HepG2 (cell line): ENCODE results near the gene PRCD. TPM values are rescaled to one million over a fixed set of nuclear protein-coding genes. Genes with fewer than 3 reads are reported as not detected.

Source experiments
- ATAC-seq: fragments of 200-7000 bp; cut with Tn5 transposase; 3 replicates; pipeline ENCODE4 v1.9.1; 2020; ENCODE audit warnings: mild to moderate bottlenecking, moderate library complexity
- BruUV-seq: library from RNA; stranded (reverse); fragments of 400-500 nt; replicated peaks from 2 replicates; lab custom pipeline; 2021; lab: Mats Ljungman, UMichigan
- CTCF ChIA-PET: fragments of 300-600 bp; formaldehyde crosslinking; extraction: SDS; loops from one replicate; lab custom pipeline; 2021; ENCODE audit warnings: low total read pairs, inconsistent platforms, low intra/inter-chr PET ratio; lab: Yijun Ruan, JAX
- POLR2A ChIA-PET: fragments of 350-600 bp; sonication (Branson Sonifier 250); formaldehyde crosslinking; loops from one replicate; lab custom pipeline; 2020; ENCODE audit warnings: antibody characterized with exemption, inconsistent platforms; lab: Yijun Ruan, JAX
- DNase-seq: peaks from one replicate; pipeline ENCODE4 v3.0.0-alpha.2; 2015; ENCODE audit warnings: low spot score
- FAIRE-seq: peaks from 3 replicates; lab custom pipeline; 2011; peaks lifted over from hg19 to GRCh38; lab: Jason Lieb, UNC
- H2AFZ ChIP-seq: one replicate; pipeline ENCODE4 v1.6.1; 2011; ENCODE audit warnings: low read length, inconsistent platforms
- H3K27ac ChIP-seq: fragments of 300-600 bp; 3 replicates; pipeline ENCODE4 v1.8.0; 2011; ENCODE audit warnings: mixed run types, mild to moderate bottlenecking, mixed read lengths, low read length, inconsistent platforms; ENCODE audit not compliant: insufficient read depth; ENCODE audit errors: extremely low read length
- H3K27me3 ChIP-seq, 2 experiments: fragments of 200-600 bp in 1 of 2; 2 replicates in 1 of 2; 3 replicates in 1 of 2; pipeline versions ENCODE4 v1.6.0 to v1.8.0; 2011; ENCODE audit warnings: low read length in 2 of 2, mild to moderate bottlenecking in 2 of 2, moderate library complexity in 2 of 2, inconsistent platforms in 1 of 2; ENCODE audit not compliant: insufficient read depth in 2 of 2, control insufficient read depth in 1 of 2
- H3K36me3 ChIP-seq, 2 experiments: fragments of 200-600 bp in 1 of 2; replicated peaks in 1 of 2; 2 replicates in 1 of 2; 3 replicates in 1 of 2; pipeline versions ENCODE4 v1.5.1 to v1.8.0; 2011; ENCODE audit warnings: low read length in 2 of 2, inconsistent platforms in 1 of 2; ENCODE audit not compliant: insufficient read depth in 2 of 2, control insufficient read depth in 1 of 2
- H3K4me1 ChIP-seq: 2 replicates; pipeline ENCODE4 v1.5.1; 2012; ENCODE audit warnings: low read length, inconsistent platforms; ENCODE audit not compliant: insufficient read depth
- H3K4me2 ChIP-seq: 2 replicates; pipeline ENCODE4 v1.6.0; 2011; ENCODE audit warnings: low read depth, low read length, inconsistent platforms
- H3K4me3 ChIP-seq, 3 experiments: fragments of 200-600 bp in 1 of 3; sonication (generic), shearing (Covaris generic) in 1 of 3; replicated peaks in 1 of 3; 2 replicates each; pipeline ENCODE4 v1.5.1; 2011 to 2016; ENCODE audit warnings: low read length in 3 of 3, inconsistent platforms in 2 of 3, low read depth in 2 of 3, mild to moderate bottlenecking in 2 of 3, control low read depth in 1 of 3, mixed read lengths in 1 of 3; ENCODE audit not compliant: insufficient read depth in 1 of 3
- H3K79me2 ChIP-seq: one replicate; pipeline ENCODE4 v1.6.1; 2011; ENCODE audit warnings: low read length, inconsistent platforms; ENCODE audit not compliant: insufficient read depth
- H3K9ac ChIP-seq: 2 replicates; pipeline ENCODE4 v1.6.0; 2011; ENCODE audit warnings: mild to moderate bottlenecking, low read depth, low read length, inconsistent platforms; ENCODE audit not compliant: insufficient read depth
- H3K9me3 ChIP-seq: 2 replicates; pipeline ENCODE4 v1.5.1; 2012; ENCODE audit warnings: mild to moderate bottlenecking, low read length
- H4K20me1 ChIP-seq: 2 replicates; pipeline ENCODE4 v1.6.0; 2011; ENCODE audit warnings: inconsistent platforms, mild to moderate bottlenecking, low read length, moderate library complexity; ENCODE audit not compliant: insufficient read depth
- ATF2 ChIP-seq: sonication (generic); formaldehyde crosslinking; IDR thresholded peaks from 2 replicates; pipeline ENCODE4 v1.4.0; 2020; ENCODE audit warnings: missing genetic modification reagents
- BORCS8-MEF2B ChIP-seq: sonication (generic); formaldehyde crosslinking; IDR thresholded peaks from 2 replicates; pipeline ENCODE4 v1.8.0; 2022; ENCODE audit warnings: mild to moderate bottlenecking, missing genetic modification reagents
- CEBPB ChIP-seq: IDR thresholded peaks from 2 replicates; pipeline ENCODE4 v1.6.1; 2011; ENCODE audit warnings: low read depth, low read length, improper control_type of control experiment, borderline replicate concordance
- KDM1A ChIP-seq: IDR thresholded peaks from 2 replicates; pipeline ENCODE4 v1.6.1; 2016; ENCODE audit warnings: missing compliant biosample characterization
- LCORL ChIP-seq, 2 experiments: fragments of 450-650 bp in 1 of 2; sonication (generic) in 1 of 2; formaldehyde crosslinking in 1 of 2; IDR thresholded peaks; 2 replicates each; pipeline versions ENCODE4 v1.5.0 to v1.6.1; 2017 to 2020; ENCODE audit warnings: antibody characterized with exemption in 1 of 2, missing genetic modification reagents in 1 of 2
- MYPOP ChIP-seq: sonication (generic); formaldehyde crosslinking; IDR thresholded peaks from 2 replicates; pipeline ENCODE4 v1.8.1; 2023; ENCODE audit warnings: mild to moderate bottlenecking, moderate library complexity, missing genetic modification reagents
- PCBP2 ChIP-seq: fragments of 200-400 bp; formaldehyde crosslinking; optimal IDR thresholded peaks from 2 replicates; pipeline ENCODE3; 2018; ENCODE audit warnings: low read length, low read depth; ENCODE audit not compliant: poor library complexity, severe bottlenecking
- POGZ ChIP-seq: sonication (generic); formaldehyde crosslinking; IDR thresholded peaks from 2 replicates; pipeline ENCODE4 v1.4.0; 2020; ENCODE audit warnings: mild to moderate bottlenecking, missing genetic modification reagents
- RARA ChIP-seq: IDR thresholded peaks from 2 replicates; pipeline ENCODE4 v1.6.1; 2016; ENCODE audit warnings: missing genetic modification reagents, missing compliant biosample characterization
- SOX13 ChIP-seq, 3 experiments: fragments of 450-650 bp in 1 of 3; sonication (generic) in 1 of 3; formaldehyde crosslinking in 1 of 3; IDR thresholded peaks in 2 of 3; conservative IDR thresholded peaks in 1 of 3; 2 replicates each; pipeline versions ENCODE4 v1.5.0 to v1.6.1; 2016 to 2020; ENCODE audit warnings: antibody characterized with exemption in 1 of 3, mild to moderate bottlenecking in 1 of 3, missing compliant biosample characterization in 1 of 3, missing genetic modification reagents in 1 of 3, moderate library complexity in 1 of 3
- SRY ChIP-seq: sonication (generic); formaldehyde crosslinking; IDR thresholded peaks from 2 replicates; pipeline ENCODE4 v1.8.0; 2022; ENCODE audit warnings: mild to moderate bottlenecking, missing genetic modification reagents
- ZBTB25 ChIP-seq: IDR thresholded peaks from 2 replicates; pipeline ENCODE4 v1.6.1; 2018; ENCODE audit warnings: missing genetic modification reagents
- ZBTB3 ChIP-seq: sonication (generic); formaldehyde crosslinking; IDR thresholded peaks from 2 replicates; pipeline ENCODE4 v1.4.0; 2020; ENCODE audit warnings: low read depth, mild to moderate bottlenecking, moderate library complexity, missing genetic modification reagents, borderline replicate concordance
- ZMYM3 ChIP-seq: sonication (generic); formaldehyde crosslinking; IDR thresholded peaks from 2 replicates; pipeline ENCODE4 v1.5.1; 2020; ENCODE audit warnings: mild to moderate bottlenecking, missing genetic modification reagents
- ZNF124 ChIP-seq: sonication (generic); formaldehyde crosslinking; IDR thresholded peaks from 2 replicates; pipeline ENCODE4 v1.4.0; 2020; ENCODE audit warnings: missing genetic modification reagents
- ZNF335 ChIP-seq: sonication (generic); formaldehyde crosslinking; IDR thresholded peaks from 2 replicates; pipeline ENCODE4 v1.4.0; 2020; ENCODE audit warnings: missing genetic modification reagents
- ZNF746 ChIP-seq: sonication (generic); formaldehyde crosslinking; IDR thresholded peaks from 2 replicates; pipeline ENCODE4 v1.8.0; 2022; ENCODE audit warnings: mild to moderate bottlenecking, missing genetic modification reagents
- ZNF747 ChIP-seq: sonication (generic); formaldehyde crosslinking; IDR thresholded peaks from 2 replicates; pipeline ENCODE4 v1.8.1; 2023; ENCODE audit warnings: missing genetic modification reagents, mild to moderate bottlenecking, borderline replicate concordance
- ZNF792 ChIP-seq: IDR thresholded peaks from 2 replicates; pipeline ENCODE4 v1.6.1; 2016
- WGBS: methylation state at CpG from one replicate; pipeline ENCODE4 v1.1.6; 2017; ENCODE audit warnings: low lambda C conversion rate; 5-methylcytosine and 5-hydroxymethylcytosine counted together
- in situ Hi-C: cut with HindIII; loops from 2 replicates; pipeline ENCODE4 v1.10.0; 2017; ENCODE audit warnings: low pct_unique_long_range_greater_than_20kb; ENCODE audit not compliant: extremely low pct_ligation_motif_present
- intact Hi-C: fragments of 100-400 bp; cut with micrococcal nuclease; formaldehyde crosslinking; loops from one replicate; pipeline ENCODE4 v1.10.0; 2022; ENCODE audit not compliant: unreplicated experiment
- polyA plus RNA-seq, 8 experiments: library from polyadenylated mRNA; depleted of rRNA in 3 of 8; stranded (reverse) in 7 of 8; unstranded in 1 of 8; fragments of >200 nt; fragmentation: Illumina TruSeq in 4 of 8; extraction: Trizol in 4 of 8; gene quantifications; 2 replicates each; pipeline versions ENCODE4 v1.2.1 to v1.2.3, GENCODE V29; 2011 to 2016; ENCODE audit warnings: low read depth in 4 of 8, missing spikeins in 1 of 8, mixed read lengths in 1 of 8; ENCODE audit not compliant: insufficient read depth in 1 of 8
- total RNA-seq, 5 experiments: library from RNA; depleted of rRNA; stranded (reverse); fragments of >200 nt; fragmentation: Illumina TruSeq; extraction: Trizol; gene quantifications; 2 replicates each; pipeline ENCODE4 v1.2.3, GENCODE V29; 2016; ENCODE audit warnings: low read depth in 1 of 5

PRCD gene
- total and polyA plus RNA-seq, 2 of the 13 experiments (the other 11 are each of a cell fraction or from before 2014, with no cell fraction given), result 0.51 TPM; not detected in 1

- TF ChIP-seq SOX13 (IDR thresholded peaks at IDR 0.05) (peak; percentile 8; the same call in 1 of the 2 replicates), SOX13 (CRISPR knock-in tag; conservative IDR thresholded peaks at IDR 0.05 in 1 of 2, IDR thresholded peaks at IDR 0.05 in 1 of 2) (no peak), RARA (CRISPR knock-in tag) (peak; percentile 61; the same call in 1 of the 2 replicates), ZNF746 (CRISPR knock-in tag) (no peak), CEBPB (peak; percentile 2; the same call in 1 of the 2 replicates), ZMYM3 (CRISPR knock-in tag) (peak; percentile 85), ZNF335 (peak; percentile 27; the same call in 1 of the 2 replicates), LCORL (IDR thresholded peaks at IDR 0.05) (no peak), LCORL (CRISPR knock-in tag; IDR thresholded peaks at IDR 0.05) (0 out of 2 replicates have a peak, but pooled peaks have one; percentile 3), ZNF792 (CRISPR knock-in tag) (0 out of 2 replicates have a peak, but pooled peaks have one; percentile 2)
These were observed 37.3 kb upstream of the PRCD start (continued) for GRCh38 chr17:76502341-76503211.

GRCh38 chr17:76504117-76504516 is 35.7 kb upstream of the PRCD start:
- FAIRE-seq, result no peak
- ChIA-PET POLR2A (interaction anchor here (0.7 to 8.2 kb wide), 3 partner anchors 10 to 772 kb away, joined by 3 to 252 read pairs (median 4); no protein-coding TSS in a partner anchor), CTCF (interaction anchor here (2.1 to 4.5 kb wide), 2 partner anchors 38 to 44 kb away, joined by 9 to 86 read pairs; partner anchors contain the start of gene AANAT)
- ATAC-seq, result no peak
- Histone ChIP-seq H3K4me2 (no peak overlapping the region), H3K27ac (no peak overlapping the region), H3K9ac (no peak overlapping the region), H3K27me3 (peaks cover 0 to 12% of the 10 kb centered on the region in 2 experiments; a peak in 3 of 5 replicates), H3K79me2 (peaks cover 15% of the 10 kb centered on the region), H3K4me3 (no peak overlapping the region), H3K9me3 (no peaks in the 10 kb centered on the region), H3K36me3 (no peaks in the 10 kb centered on the region), H4K20me1 (no peaks in the 10 kb centered on the region), H2AFZ (no peak overlapping the region), H3K4me1 (peaks cover 50% of the 10 kb centered on the region)
- no peak for DNase-seq
- intact Hi-C loops (no loop called here), in situ Hi-C loops (no loop called here)
- BruUV-seq, result no TSS peak
- WGBS, result 34% methylated on average over 7 of the region's 7 CpGs
- TF ChIP-seq ZNF747 (CRISPR knock-in tag) (no peak), KDM1A (CRISPR knock-in tag) (no peak), ATF2 (CRISPR knock-in tag) (no peak), BORCS8-MEF2B (CRISPR knock-in tag) (no peak), PCBP2 (no peak), SOX13 (IDR thresholded peaks at IDR 0.05) (no peak), SOX13 (CRISPR knock-in tag; conservative IDR thresholded peaks at IDR 0.05 in 1 of 2, IDR thresholded peaks at IDR 0.05 in 1 of 2) (no peak), MYPOP (CRISPR knock-in tag) (no peak), POGZ (CRISPR knock-in tag) (no peak), ZBTB25 (CRISPR knock-in tag) (no peak), SRY (CRISPR knock-in tag) (no peak), ZBTB3 (CRISPR knock-in tag) (no peak), ZNF124 (no peak)
